LNCaP clone FGC (cell line): Measurements from ENCODE around the gene RASA3.
"Not testable (repeated sequence)": the region's sequence is repeated elsewhere in the genome, so short reads cannot be mapped to it uniquely, and the experiment has no call there.

Experiments used
- DNase-seq: peaks from one replicate; pipeline ENCODE4 v3.0.0-alpha.2; 2011; ENCODE audit warnings: low read depth
- H3K4me3 ChIP-seq: 2 replicates; pipeline ENCODE4 v1.5.1; 2011; ENCODE audit warnings: mild to moderate bottlenecking, low read depth, low read length, control low read depth
- TF ChIP-seq, protein P1 (sequence below): IDR thresholded peaks from 2 replicates; pipeline ENCODE4 v1.5.1; 2012; ENCODE audit warnings: mild to moderate bottlenecking; ENCODE audit not compliant: control insufficient read depth, insufficient read depth; ENCODE audit errors: extremely low read depth

RASA3 gene

GRCh38 chr13:114077933-114078325, 54.5 kb downstream of the RASA3 start:
- no peak for DNase-seq
- no peak overlapping the region for H3K4me3 ChIP-seq
- TF ChIP-seq, protein P1, sequence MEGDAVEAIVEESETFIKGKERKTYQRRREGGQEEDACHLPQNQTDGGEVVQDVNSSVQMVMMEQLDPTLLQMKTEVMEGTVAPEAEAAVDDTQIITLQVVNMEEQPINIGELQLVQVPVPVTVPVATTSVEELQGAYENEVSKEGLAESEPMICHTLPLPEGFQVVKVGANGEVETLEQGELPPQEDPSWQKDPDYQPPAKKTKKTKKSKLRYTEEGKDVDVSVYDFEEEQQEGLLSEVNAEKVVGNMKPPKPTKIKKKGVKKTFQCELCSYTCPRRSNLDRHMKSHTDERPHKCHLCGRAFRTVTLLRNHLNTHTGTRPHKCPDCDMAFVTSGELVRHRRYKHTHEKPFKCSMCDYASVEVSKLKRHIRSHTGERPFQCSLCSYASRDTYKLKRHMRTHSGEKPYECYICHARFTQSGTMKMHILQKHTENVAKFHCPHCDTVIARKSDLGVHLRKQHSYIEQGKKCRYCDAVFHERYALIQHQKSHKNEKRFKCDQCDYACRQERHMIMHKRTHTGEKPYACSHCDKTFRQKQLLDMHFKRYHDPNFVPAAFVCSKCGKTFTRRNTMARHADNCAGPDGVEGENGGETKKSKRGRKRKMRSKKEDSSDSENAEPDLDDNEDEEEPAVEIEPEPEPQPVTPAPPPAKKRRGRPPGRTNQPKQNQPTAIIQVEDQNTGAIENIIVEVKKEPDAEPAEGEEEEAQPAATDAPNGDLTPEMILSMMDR: no peak

DNA sequence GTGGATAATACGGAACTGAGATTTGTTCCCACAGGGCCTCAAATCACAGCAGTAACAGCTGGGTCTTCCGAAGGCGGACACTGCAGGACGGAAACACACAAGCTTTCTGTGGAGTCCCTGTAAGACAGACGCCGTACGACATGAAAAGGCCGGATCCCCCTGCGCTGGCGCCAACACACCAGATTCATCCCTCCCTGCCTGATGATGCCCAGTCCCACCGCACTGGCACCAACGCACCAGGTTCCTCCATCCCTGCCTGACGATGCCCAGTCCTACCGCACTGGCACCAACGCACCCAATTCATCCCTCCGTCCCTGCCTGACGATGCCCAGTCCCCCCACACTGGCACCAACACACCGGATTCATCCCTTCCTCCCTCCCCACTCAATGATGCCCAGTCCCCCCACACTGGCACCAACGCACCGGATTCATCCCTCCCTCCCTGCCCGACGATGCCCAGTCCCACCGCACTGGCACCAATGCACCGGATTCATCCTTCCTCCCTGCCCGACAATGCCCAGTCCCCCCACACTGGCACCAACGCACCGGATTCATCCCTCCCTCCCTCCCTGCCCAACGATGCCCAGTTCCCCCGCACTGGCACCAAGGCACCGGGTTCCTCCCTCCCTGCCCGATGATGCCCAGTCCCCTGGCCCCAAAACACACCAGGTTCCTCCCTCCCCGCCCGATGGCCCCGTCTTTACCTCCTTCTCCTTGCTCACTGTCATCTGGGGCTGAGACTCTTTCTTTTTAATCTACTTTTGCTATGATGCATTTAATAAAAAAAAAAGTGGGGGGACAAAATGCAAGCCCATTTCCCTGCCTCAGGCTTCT, 55.1 kb downstream of the RASA3 start:
- no peak overlapping the region for H3K4me3 ChIP-seq
- DNase-seq: no peak
- TF ChIP-seq, protein P1: no peak

- H3K4me3 ChIP-seq: no peak overlapping the region
- no peak for DNase-seq
- TF ChIP-seq, protein P1: no peak
These were observed 55.9 kb downstream of the RASA3 start for GRCh38 chr13:114076329-114077090.

GRCh38 chr13:114075811-114076210, 56.6 kb downstream of the RASA3 start:
- DNase-seq, H3K4me3 ChIP-seq: not testable (repeated sequence)

- TF ChIP-seq, protein P1: no peak
- H3K4me3 ChIP-seq: no peak overlapping the region
- DNase-seq: no peak
These were observed 57.6 kb downstream of the RASA3 start for GRCh38 chr13:114074671-114075315.

- DNase-seq: no peak
- no peak overlapping the region for H3K4me3 ChIP-seq
- TF ChIP-seq, protein P1: no peak
These were observed 58.4 kb downstream of the RASA3 start for GRCh38 chr13:114073881-114074612.
